H1 (cell line): Measurements from ENCODE around the gene SLC22A3. TPM values are rescaled to one million over a fixed set of nuclear protein-coding genes. Genes with fewer than 3 reads are reported as not detected.

Experiments used
- CTCF ChIA-PET: fragments of 300-600 bp; sonication (Branson Sonifier 250); formaldehyde crosslinking; loops from one replicate; lab custom pipeline; 2021; ENCODE audit not compliant: partially characterized antibody; lab: Charles Lee
- POLR2A ChIA-PET: fragments of 300-600 bp; sonication (Branson Sonifier 250); formaldehyde crosslinking; loops from one replicate; lab custom pipeline; 2021; ENCODE audit warnings: inconsistent platforms; ENCODE audit not compliant: partially characterized antibody; lab: Charles Lee
- DNase-seq, 2 experiments: peaks; one replicate each; pipeline versions ENCODE4 v3.0.0 to v3.0.0-alpha.2; 2010 to 2022; ENCODE audit warnings: low spot score in 2 of 2, low read depth in 1 of 2, mixed read lengths in 1 of 2
- FAIRE-seq: peaks from 2 replicates; lab custom pipeline; 2011; peaks lifted over from hg19 to GRCh38; lab: Jason Lieb, UNC
- H2AFZ ChIP-seq: 2 replicates; pipeline ENCODE4 v1.8.1; 2012; ENCODE audit warnings: low read length, inconsistent platforms
- H2AK5ac ChIP-seq: 2 replicates; pipeline ENCODE4 v1.6.1; 2013; ENCODE audit warnings: low read depth, low read length
- H2BK120ac ChIP-seq: replicated peaks from 2 replicates; pipeline ENCODE3; 2013; ENCODE audit warnings: low read depth, low read length, inconsistent platforms
- H2BK12ac ChIP-seq: 2 replicates; pipeline ENCODE4 v1.6.1; 2013; ENCODE audit warnings: low read depth, low read length
- H2BK15ac ChIP-seq: 2 replicates; pipeline ENCODE4 v1.6.1; 2013; ENCODE audit warnings: low read length
- H2BK20ac ChIP-seq: 2 replicates; pipeline ENCODE4 v1.6.1; 2013; ENCODE audit warnings: low read length
- H2BK5ac ChIP-seq: 2 replicates; pipeline ENCODE4 v1.6.1; 2013; ENCODE audit warnings: low read depth, low read length
- H3K14ac ChIP-seq: 2 replicates; pipeline ENCODE4 v1.6.1; 2013; ENCODE audit warnings: inconsistent platforms; ENCODE audit not compliant: insufficient read length
- H3K18ac ChIP-seq: 2 replicates; pipeline ENCODE4 v1.6.1; 2013; ENCODE audit warnings: low read length; ENCODE audit errors: extremely low read depth
- H3K23ac ChIP-seq: 2 replicates; pipeline ENCODE4 v1.6.1; 2013; ENCODE audit warnings: inconsistent platforms; ENCODE audit not compliant: insufficient read length
- H3K23me2 ChIP-seq: 2 replicates; pipeline ENCODE4 v1.6.1; 2013; ENCODE audit warnings: low read depth, low read length
- H3K27ac ChIP-seq: 2 replicates; pipeline ENCODE4 v1.6.1; 2011; ENCODE audit warnings: low read depth, low read length, inconsistent platforms
- H3K27me3 ChIP-seq, 4 experiments: replicated peaks in 1 of 4; 1 replicate in 1 of 4; 2 replicates in 3 of 4; pipeline versions ENCODE4 v1.6.1 to v1.8.1; 2011 to 2013; ENCODE audit warnings: low read length in 3 of 4, mild to moderate bottlenecking in 3 of 4, inconsistent platforms in 2 of 4, mixed read lengths in 2 of 4, moderate library complexity in 1 of 4; ENCODE audit not compliant: control insufficient read depth in 3 of 4, insufficient read depth in 3 of 4; ENCODE audit errors: extremely low read depth in 1 of 4
- H3K36me3 ChIP-seq, 4 experiments: 2 replicates each; pipeline versions ENCODE4 v1.6.1 to v1.8.1; 2011 to 2013; ENCODE audit warnings: mild to moderate bottlenecking in 4 of 4, low read length in 3 of 4, moderate library complexity in 2 of 4, control low read depth in 1 of 4, inconsistent platforms in 1 of 4; ENCODE audit not compliant: insufficient read depth in 4 of 4, control insufficient read depth in 2 of 4
- H3K4ac ChIP-seq: replicated peaks from 2 replicates; pipeline ENCODE3; 2013; ENCODE audit warnings: low read length, low read depth, mixed read lengths, inconsistent platforms; ENCODE audit not compliant: insufficient read length
- H3K4me1 ChIP-seq, 4 experiments: replicated peaks in 1 of 4; 1 replicate in 1 of 4; 2 replicates in 3 of 4; pipeline versions ENCODE4 v1.6.1 to v1.8.1; 2011 to 2013; ENCODE audit warnings: low read length in 3 of 4, inconsistent platforms in 2 of 4, mixed read lengths in 1 of 4; ENCODE audit not compliant: insufficient read depth in 4 of 4, control insufficient read depth in 3 of 4
- H3K4me2 ChIP-seq, 2 experiments: 2 replicates each; pipeline versions ENCODE4 v1.6.1 to v1.8.1; 2011 to 2013; ENCODE audit warnings: low read depth in 2 of 2, low read length in 2 of 2, control low read depth in 1 of 2, inconsistent platforms in 1 of 2, mild to moderate bottlenecking in 1 of 2; ENCODE audit not compliant: insufficient read depth in 1 of 2
- H3K4me3 ChIP-seq, 4 experiments: fragments of 200-600, 300-600 bp in 1 of 4; sonication (generic), shearing (Covaris generic), sonication (Bioruptor Twin) in 1 of 4; 2 replicates each; pipeline versions ENCODE4 v1.5.1 to v1.8.1; 2011 to 2016; ENCODE audit warnings: low read length in 4 of 4, low read depth in 3 of 4, control low read depth in 2 of 4, inconsistent platforms in 2 of 4, mild to moderate bottlenecking in 2 of 4, mixed read lengths in 1 of 4, moderate library complexity in 1 of 4; ENCODE audit not compliant: insufficient read depth in 2 of 4; ENCODE audit errors: extremely low read depth in 1 of 4
- H3K56ac ChIP-seq: replicated peaks from 2 replicates; pipeline ENCODE3; 2013; ENCODE audit warnings: low read depth, mild to moderate bottlenecking, mixed read lengths, low read length, inconsistent platforms; ENCODE audit not compliant: insufficient read length
- H3K79me1 ChIP-seq: 2 replicates; pipeline ENCODE4 v1.6.1; 2013; ENCODE audit warnings: low read depth, low read length, control low read depth
- H3K79me2 ChIP-seq, 2 experiments: 2 replicates each; pipeline versions ENCODE4 v1.6.1 to v1.8.1; 2012 to 2013; ENCODE audit warnings: low read length in 2 of 2, mild to moderate bottlenecking in 2 of 2, inconsistent platforms in 1 of 2; ENCODE audit not compliant: insufficient read depth in 2 of 2, control insufficient read depth in 1 of 2
- H3K9ac ChIP-seq, 4 experiments: replicated peaks in 1 of 4; 1 replicate in 1 of 4; 2 replicates in 3 of 4; pipeline versions ENCODE4 v1.6.1 to v1.8.1; 2011 to 2013; ENCODE audit warnings: low read depth in 3 of 4, low read length in 3 of 4, control low read depth in 2 of 4, mild to moderate bottlenecking in 2 of 4, moderate library complexity in 2 of 4, inconsistent platforms in 1 of 4; ENCODE audit errors: extremely low read depth in 1 of 4
- H3K9me3 ChIP-seq, 2 experiments: 2 replicates each; pipeline versions ENCODE4 v1.6.1 to v1.8.1; 2012 to 2013; ENCODE audit warnings: mild to moderate bottlenecking in 2 of 2, moderate library complexity in 2 of 2, control low read depth in 1 of 2, inconsistent platforms in 1 of 2, low read depth in 1 of 2, low read length in 1 of 2, mixed read lengths in 1 of 2; ENCODE audit not compliant: insufficient read depth in 2 of 2
- H4K20me1 ChIP-seq, 2 experiments: replicated peaks in 1 of 2; 2 replicates each; pipeline versions ENCODE3 to v1.8.1; 2011 to 2013; ENCODE audit warnings: inconsistent platforms in 2 of 2, low read length in 2 of 2, mild to moderate bottlenecking in 1 of 2; ENCODE audit not compliant: insufficient read depth in 2 of 2, control insufficient read depth in 1 of 2
- H4K5ac ChIP-seq: 2 replicates; pipeline ENCODE4 v1.6.1; 2013; ENCODE audit warnings: low read length, low read depth, mixed read lengths, inconsistent platforms; ENCODE audit not compliant: insufficient read length
- H4K8ac ChIP-seq: 2 replicates; pipeline ENCODE4 v1.8.0; 2013; ENCODE audit warnings: mild to moderate bottlenecking, moderate library complexity, low read length, inconsistent platforms; ENCODE audit not compliant: insufficient read depth; ENCODE audit errors: extremely low read depth
- H4K91ac ChIP-seq: replicated peaks from 2 replicates; pipeline ENCODE3; 2013; ENCODE audit warnings: low read length, mixed read lengths, inconsistent platforms; ENCODE audit not compliant: insufficient read length
- BCL11A ChIP-seq, 2 experiments: IDR thresholded peaks; one replicate each; pipeline ENCODE4 v1.6.1; 2011; ENCODE audit warnings: low read depth in 2 of 2, low read length in 2 of 2, mild to moderate bottlenecking in 2 of 2
- CHD1 ChIP-seq: IDR thresholded peaks from 2 replicates; pipeline ENCODE4 v1.6.1; 2012; ENCODE audit warnings: low read depth, low read length, improper control_type of control experiment
- HDAC2 ChIP-seq, 2 experiments: fragments of 300-600 bp in 1 of 2; sonication (generic) in 1 of 2; IDR thresholded peaks; 2 replicates each; pipeline ENCODE4 v1.6.1; 2011 to 2012; ENCODE audit warnings: low read depth in 2 of 2, low read length in 2 of 2, mild to moderate bottlenecking in 2 of 2, moderate library complexity in 2 of 2, borderline replicate concordance in 1 of 2, inconsistent platforms in 1 of 2
- KDM4A ChIP-seq: IDR thresholded peaks from one replicate; pipeline ENCODE4 v1.7.1; 2012; ENCODE audit warnings: low read depth, mild to moderate bottlenecking, moderate library complexity, low read length, inconsistent platforms; ENCODE audit not compliant: severe bottlenecking
- PHF8 ChIP-seq: fragments of 200-600 bp; sonication (generic); conservative IDR thresholded peaks from 2 replicates; pipeline ENCODE4 v1.7.1; 2012; ENCODE audit warnings: low read depth, mild to moderate bottlenecking, inconsistent platforms, low read length, moderate library complexity
- POU5F1 ChIP-seq: IDR thresholded peaks from 2 replicates; pipeline ENCODE4 v1.6.1; 2011; ENCODE audit warnings: low read depth, mild to moderate bottlenecking, low read length, moderate library complexity
- RXRA ChIP-seq: IDR thresholded peaks from 2 replicates; pipeline ENCODE4 v1.6.1; 2011; ENCODE audit warnings: low read depth, mild to moderate bottlenecking, low read length, moderate library complexity; ENCODE audit not compliant: insufficient read depth
- SIX5 ChIP-seq: IDR thresholded peaks from 2 replicates; pipeline ENCODE4 v1.6.1; 2011; ENCODE audit warnings: mild to moderate bottlenecking, low read depth, low read length
- SP4 ChIP-seq: IDR thresholded peaks from 2 replicates; pipeline ENCODE4 v1.6.1; 2012; ENCODE audit warnings: low read length, inconsistent platforms
- TCF12 ChIP-seq: IDR thresholded peaks from 2 replicates; pipeline ENCODE4 v1.6.1; 2011; ENCODE audit warnings: low read depth, mild to moderate bottlenecking, low read length
- TEAD4 ChIP-seq: IDR thresholded peaks from 2 replicates; pipeline ENCODE4 v1.6.1; 2012; ENCODE audit warnings: low read depth, low read length, inconsistent platforms, mixed read lengths
- WGBS, 2 experiments: shearing (Covaris generic) in 1 of 2; methylation state at CpG; one replicate each; pipeline versions ENCODE4 v1.1.6 to v1.1.7; 2013 to 2015; ENCODE audit warnings: low lambda C conversion rate in 2 of 2, mixed read lengths in 2 of 2, inconsistent platforms in 1 of 2, low coverage in 1 of 2, missing lambda C conversion rate in 1 of 2; ENCODE audit not compliant: insufficient replicate concordance in 2 of 2, insufficient coverage in 1 of 2, insufficient read length in 1 of 2; ENCODE audit errors: extremely low coverage in 1 of 2, missing lambda C conversion rate in 1 of 2; 5-methylcytosine and 5-hydroxymethylcytosine counted together
- polyA plus RNA-seq, 7 experiments: library from polyadenylated mRNA; depleted of rRNA in 3 of 7; stranded (reverse) in 5 of 7; unstranded in 2 of 7; fragments of >200 nt in 5 of 7; fragments of 200-250 nt in 2 of 7; gene quantifications; 1 replicate in 5 of 7; 2 replicates in 1 of 7; 4 replicates in 1 of 7; pipeline versions ENCODE4 v1.2.1 to v1.2.3, GENCODE V29; 2011 to 2013; ENCODE audit warnings: missing spikeins in 2 of 7, mixed read lengths in 2 of 7
- total RNA-seq: library from RNA; stranded (reverse); fragmentation: NEBNext Ultra II Directional; extraction: Animal tissue kit (Norgen Biotek cat#: 25700); gene quantifications from 2 replicates; pipeline ENCODE4 v1.2.1, GENCODE V29; 2021

Gene SLC22A3
- total and polyA plus RNA-seq, 2 of the 8 experiments (the other 6 are each of a cell fraction or from before 2014, with no cell fraction given), result 1.0 to 2.9 TPM

DNA sequence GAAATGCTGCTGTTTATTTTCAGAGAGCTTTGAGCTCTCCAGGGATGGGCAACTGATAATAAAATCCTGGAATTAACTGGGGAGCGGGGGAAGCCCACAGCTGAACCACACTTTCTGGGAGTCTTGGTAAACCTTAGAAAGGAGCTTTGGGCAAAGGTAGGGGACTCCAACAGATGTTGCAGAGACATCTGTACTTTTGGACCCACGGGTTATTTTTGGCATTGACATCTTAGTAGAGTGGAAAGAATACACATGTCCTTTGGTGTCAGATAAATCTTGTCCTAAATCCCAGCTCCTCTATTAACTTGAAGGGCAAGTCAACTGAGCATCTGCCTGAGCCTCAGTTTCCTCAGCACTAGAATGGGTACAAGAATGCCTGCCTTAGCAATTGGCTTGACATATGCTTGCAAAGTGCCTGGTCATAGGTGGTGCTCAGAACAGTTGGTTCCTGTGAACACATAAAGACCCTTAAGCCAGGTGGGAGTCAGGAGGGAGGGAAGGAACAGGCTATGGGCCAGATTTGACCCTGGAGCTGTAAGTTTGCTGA lies 5.8 kb downstream of the SLC22A3 start:
- Histone ChIP-seq H3K9ac (no peak overlapping the region), H3K4me3 (no peak overlapping the region), H4K91ac (no peak overlapping the region), H3K36me3 (no peaks in the 10 kb centered on the region), H3K9me3 (no peaks in the 10 kb centered on the region), H2BK20ac (no peak overlapping the region), H2AFZ (no peak overlapping the region), H3K23me2 (peaks cover 2% of the 10 kb centered on the region), H2BK12ac (no peak overlapping the region), H3K79me1 (no peaks in the 10 kb centered on the region), H3K27me3 (peaks cover 2 to 18% (median 17%) of the 10 kb centered on the region in 4 experiments), H2AK5ac (no peak overlapping the region), H2BK120ac (no peak overlapping the region), H3K79me2 (no peaks in the 10 kb centered on the region), H2BK5ac (no peak overlapping the region), H3K4me1 (peaks cover 0 to 5% (median 0%) of the 10 kb centered on the region in 4 experiments; a peak in 1 of 7 replicates), H3K4me2 (no peak overlapping the region), H3K27ac (no peak overlapping the region; the same call in 1 of the 2 replicates), H3K14ac (no peak overlapping the region), H3K23ac (no peak overlapping the region), H4K5ac (no peak overlapping the region), H3K56ac (no peak overlapping the region), H4K20me1 (peaks cover 0 to 1% of the 10 kb centered on the region in 2 experiments), H2BK15ac (no peak overlapping the region), H3K18ac (no peak overlapping the region), H3K4ac (no peak overlapping the region), H4K8ac (no peak overlapping the region)
- no peak for TF ChIP-seq HDAC2 (IDR thresholded peaks at IDR 0.05; ENCODE audit: borderline replicate concordance in 1 of 2, low read depth in 2 of 2, low read length in 2 of 2)
- no peak for TF ChIP-seq RXRA
- TF ChIP-seq PHF8, result no peak
- no peak for TF ChIP-seq CHD1
- no peak for TF ChIP-seq TEAD4
- no peak for TF ChIP-seq SP4
- TF ChIP-seq KDM4A, result no peak
- no peak for TF ChIP-seq SIX5
- no peak for TF ChIP-seq TCF12
- TF ChIP-seq POU5F1, result no peak
- no peak for TF ChIP-seq BCL11A (IDR thresholded peaks at IDR 0.05; ENCODE audit: low read depth in 2 of 2, low read length in 2 of 2)
- ChIA-PET POLR2A (no interaction called here), CTCF (interaction anchor here (0.9 to 1.5 kb wide), 5 partner anchors 9 to 166 kb away, joined by 3 to 4 read pairs (median 3); no protein-coding TSS in a partner anchor)
- FAIRE-seq (no peak), DNase-seq (no peak)
- 90% methylated on average over 2 of the region's 2 CpGs; no CpG with 5 or more reads in 1 of the 2 experiments for WGBS, 2 experiments
